ENCODE measurements around the gene ERH. TPM values are rescaled to one million over a fixed set of nuclear protein-coding genes. Genes with fewer than 3 reads are reported as not detected.
"Not testable (repeated sequence)": the region's sequence is repeated elsewhere in the genome, so short reads cannot be mapped to it uniquely, and the experiment has no call there.

ERH gene
- 100 to 1,000 TPM; 215 to 231 TPM for total RNA-seq

DNA sequence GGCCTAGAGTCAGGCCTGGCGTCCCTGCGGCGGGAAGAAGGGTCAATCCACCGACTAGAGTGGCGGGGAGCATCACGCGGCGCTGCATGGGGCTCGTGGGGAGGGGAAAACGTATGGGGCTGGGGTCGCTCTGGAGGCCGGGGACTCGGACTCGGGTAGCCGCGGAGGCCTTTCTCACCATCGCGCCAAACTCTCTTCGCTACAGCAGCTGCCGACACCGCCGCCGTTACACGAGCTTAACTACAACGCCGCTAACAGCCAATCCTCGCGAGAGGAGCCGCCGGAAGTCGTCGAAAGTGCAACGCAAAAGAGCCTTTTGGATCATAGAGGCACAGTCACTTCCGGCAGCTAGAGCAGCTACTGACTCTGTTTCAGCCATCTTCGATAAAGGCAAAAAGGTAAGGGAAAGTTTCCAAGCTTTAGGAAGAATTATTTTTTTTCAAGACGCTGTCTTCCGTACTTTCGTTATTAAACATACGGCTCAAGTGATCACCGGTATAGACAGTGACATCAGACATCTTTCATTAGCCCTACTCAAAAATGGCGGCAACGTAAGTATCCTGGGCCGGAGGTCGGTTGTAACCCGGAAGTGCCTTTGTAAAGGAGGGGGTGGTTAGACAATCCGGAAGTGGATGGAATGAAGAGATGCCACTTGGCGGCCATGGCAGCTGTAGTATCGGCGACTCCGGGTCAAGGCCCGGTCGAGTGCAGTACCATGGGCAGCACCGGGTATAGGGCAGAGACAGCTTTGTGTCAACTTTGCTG is at the start of gene ERH, which contains the start of gene SLC39A9:
Gene ERH, minus strand, starts transcription at position 247 of the 765 bp plus-strand sequence. Its CDS starts 66 bp downstream, at position 181.
Gene SLC39A9, plus strand, starts transcription at position 640 of the 765 bp plus-strand sequence. CDS start 678 bp downstream, outside the sequence.
- no peaks in the 10 kb centered on the region for H3K9me3 Mint-ChIP-seq
- peaks cover 70% of the 10 kb centered on the region for H3K4me1 Mint-ChIP-seq (ENCODE audit: low read depth)
- H3K36me3 Mint-ChIP-seq (ENCODE audit: insufficient read depth in 2 of 2), result peaks cover 14 to 30% of the 10 kb centered on the region in 2 donors
- H3K4me3 Mint-ChIP-seq, result peak within 1 kb of the TSS; percentile 94 to 99
- H3K27ac Mint-ChIP-seq, result peak within 1 kb of the TSS; percentile 100
- peak; percentile 93 to 95 for DNase-seq
- no peaks in the 10 kb centered on the region for H3K27me3 Mint-ChIP-seq (ENCODE audit: low read depth)
- peak; percentile 90 to 92 for ATAC-seq (replicated peaks in 1 of 2)

DNA sequence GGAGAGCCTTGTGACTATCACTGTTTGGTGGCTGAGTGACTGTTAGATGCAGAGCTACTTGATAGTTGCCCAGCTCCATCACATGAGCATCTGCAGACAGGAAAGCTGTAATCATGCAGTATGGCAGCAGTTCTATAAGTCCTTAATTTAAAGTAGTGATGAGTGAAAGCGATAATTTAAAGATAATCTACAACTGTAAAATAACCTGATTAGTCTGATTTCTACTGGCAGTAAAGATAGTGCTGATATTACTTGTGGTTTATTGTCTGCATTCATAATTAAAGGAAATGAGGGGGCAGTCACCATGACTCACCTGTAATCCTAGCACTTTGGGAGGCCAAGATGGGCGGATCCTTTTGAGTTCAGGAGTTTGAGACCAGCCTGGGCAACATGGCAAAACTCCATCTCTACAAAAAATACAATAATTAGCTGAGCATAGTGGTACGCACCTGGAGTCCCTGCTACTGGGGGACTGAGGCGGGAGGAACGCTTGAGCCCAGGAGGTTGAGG is 45.3 kb upstream of the ERH start:
- Mint-ChIP-seq H3K36me3 (ENCODE audit: insufficient read depth in 2 of 2) (peaks cover 2 to 21% of the 10 kb centered on the region in 2 donors), H3K4me3 (peak overlapping the region; percentile 78 to 82), H3K4me1 (ENCODE audit: low read depth) (peaks cover 42% of the 10 kb centered on the region)

DNA sequence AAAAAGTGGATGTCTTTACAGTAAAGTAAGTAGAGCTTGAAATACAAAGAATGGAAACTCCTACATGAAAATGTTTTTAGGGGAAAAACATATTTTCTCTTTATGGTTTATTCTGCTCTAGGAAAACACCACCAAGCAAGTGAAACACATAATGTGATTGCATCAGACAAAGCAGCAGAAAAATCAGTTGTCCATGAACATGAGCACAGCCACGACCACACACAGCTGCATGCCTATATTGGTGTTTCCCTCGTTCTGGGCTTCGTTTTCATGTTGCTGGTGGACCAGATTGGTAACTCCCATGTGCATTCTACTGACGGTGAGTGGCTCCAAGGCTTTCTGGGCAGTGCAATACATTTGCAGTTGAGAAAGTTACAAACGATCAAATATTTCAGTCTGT is 43.8 kb upstream of the ERH start:
- peak overlapping the region; percentile 87 for H3K27ac Mint-ChIP-seq
- ATAC-seq (replicated peaks in 1 of 2), result peak in 1 of 2 donors; percentile 32
- peak overlapping the region; percentile 78 to 82 for H3K4me3 Mint-ChIP-seq
- peaks cover 42% of the 10 kb centered on the region for H3K4me1 Mint-ChIP-seq (ENCODE audit: low read depth)
- peaks cover 2 to 21% of the 10 kb centered on the region in 2 donors for H3K36me3 Mint-ChIP-seq (ENCODE audit: insufficient read depth in 2 of 2)
- no peaks in the 10 kb centered on the region for H3K27me3 Mint-ChIP-seq (ENCODE audit: low read depth)
- no peaks in the 10 kb centered on the region for H3K9me3 Mint-ChIP-seq
- peak in 1 of 2 donors; percentile 2 for DNase-seq

More for the DNA sequence above, 45.3 kb upstream of the ERH start:
- Mint-ChIP-seq H3K27me3 (ENCODE audit: low read depth) (no peaks in the 10 kb centered on the region), H3K9me3 (no peaks in the 10 kb centered on the region), H3K27ac (peak overlapping the region; percentile 87)
- DNase-seq (no peak), ATAC-seq (replicated peaks in 1 of 2) (no peak)

DNA sequence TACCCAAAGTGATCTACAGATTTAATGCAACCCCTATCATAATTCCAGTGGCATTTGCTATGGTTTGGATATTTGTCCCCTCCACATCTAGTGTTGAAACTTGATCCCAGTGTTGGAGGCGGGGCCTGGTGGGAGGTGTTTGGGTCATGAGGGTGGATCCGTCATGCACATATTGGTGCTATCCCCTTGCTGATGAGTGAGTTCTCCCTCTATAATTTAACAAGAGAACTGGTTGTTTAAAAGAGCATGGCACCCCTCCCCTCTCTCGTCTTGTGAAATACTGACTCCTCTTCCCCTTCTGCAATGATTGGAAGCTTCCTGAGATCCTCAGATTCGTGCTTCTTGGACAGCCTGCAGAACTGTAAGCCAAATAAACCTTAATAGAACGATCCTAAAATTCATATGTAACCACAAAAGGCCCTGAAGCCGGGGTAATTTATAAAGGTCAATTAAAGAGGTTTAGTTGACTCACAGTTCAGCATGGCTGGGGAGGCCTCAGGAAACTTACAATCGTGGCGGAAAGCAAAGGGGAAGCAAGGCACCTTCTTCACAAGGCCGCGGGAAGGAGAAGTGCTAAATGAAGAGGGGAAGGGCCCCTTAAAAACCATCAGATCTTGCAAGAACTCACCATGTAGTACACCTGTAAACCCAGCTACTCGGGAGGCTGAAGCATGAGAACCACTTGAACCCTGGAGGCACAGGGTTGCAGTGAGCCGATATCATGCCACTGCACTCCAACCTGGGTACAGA is 41.6 kb upstream of the ERH start:
- no peak for ATAC-seq (replicated peaks in 1 of 2)
- no peak overlapping the region for H3K4me3 Mint-ChIP-seq

DNA sequence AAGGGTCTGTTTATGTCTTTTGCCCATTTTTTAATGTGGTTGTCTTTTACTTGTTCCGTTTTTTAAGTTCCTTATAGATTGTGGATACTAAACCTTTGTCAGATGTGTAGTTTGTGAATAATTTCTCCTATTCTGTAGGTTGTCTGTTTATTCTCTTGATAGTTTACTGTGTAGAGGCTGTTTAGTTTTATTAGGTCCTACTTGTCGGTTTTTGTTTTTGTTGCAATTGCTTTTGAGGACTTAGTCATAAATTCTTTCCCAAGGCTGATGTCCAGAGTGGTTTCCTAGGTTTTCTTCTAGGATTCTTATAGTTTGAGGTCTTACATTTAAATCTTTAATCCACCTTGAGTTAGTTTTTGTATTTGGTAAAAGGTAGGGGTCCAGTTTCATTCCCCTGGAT is 34.3 kb upstream of the ERH start:
- Mint-ChIP-seq H3K4me1 (ENCODE audit: low read depth) (no peaks in the 10 kb centered on the region), H3K27me3 (ENCODE audit: low read depth) (no peaks in the 10 kb centered on the region), H3K4me3 (no peak overlapping the region), H3K9me3 (no peaks in the 10 kb centered on the region), H3K36me3 (ENCODE audit: insufficient read depth in 2 of 2) (peaks cover 3 to 7% of the 10 kb centered on the region in 2 donors), H3K27ac (no peak overlapping the region)
- DNase-seq (no peak), ATAC-seq (replicated peaks in 1 of 2) (no peak)

More for the DNA sequence above, 41.6 kb upstream of the ERH start:
- no peak for DNase-seq
- no peaks in the 10 kb centered on the region for H3K9me3 Mint-ChIP-seq
- H3K36me3 Mint-ChIP-seq (ENCODE audit: insufficient read depth in 2 of 2), result peaks cover 0 to 18% of the 10 kb centered on the region in 2 donors
- H3K4me1 Mint-ChIP-seq (ENCODE audit: low read depth), result peaks cover 34% of the 10 kb centered on the region
- H3K27me3 Mint-ChIP-seq (ENCODE audit: low read depth), result no peaks in the 10 kb centered on the region
- peak overlapping the region; percentile 41 for H3K27ac Mint-ChIP-seq

DNA sequence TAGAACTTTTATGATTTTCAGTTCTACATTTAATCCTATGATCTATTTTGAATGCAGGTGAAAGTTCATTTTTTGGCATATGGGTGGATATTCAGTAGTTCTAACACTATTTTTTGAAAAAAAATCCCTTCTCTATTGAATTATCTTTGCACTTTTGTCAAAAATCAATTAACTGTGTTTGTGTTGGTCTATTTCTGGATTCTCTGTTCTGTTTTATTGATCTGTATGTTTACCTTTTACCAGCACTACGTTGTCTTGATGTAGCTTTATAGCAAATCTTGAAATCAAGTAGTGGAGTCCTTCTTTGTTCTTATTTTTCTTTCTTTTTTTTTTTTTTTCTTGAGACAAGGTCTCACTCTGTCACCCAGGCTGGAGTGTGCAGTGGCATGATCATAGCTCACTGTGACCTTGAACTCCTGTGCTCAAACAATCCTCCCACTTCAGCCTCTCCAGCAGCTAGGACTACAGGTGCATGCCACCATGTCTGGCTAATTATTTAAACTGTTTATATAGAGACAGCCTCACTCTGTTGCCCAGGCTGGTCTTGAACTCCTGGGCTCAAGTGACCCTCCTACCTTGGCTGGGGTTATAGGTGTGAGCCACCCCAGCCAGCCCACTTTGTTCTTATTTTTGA is 32.3 kb upstream of the ERH start:
- Mint-ChIP-seq H3K9me3 (no peaks in the 10 kb centered on the region), H3K4me1 (ENCODE audit: low read depth) (no peaks in the 10 kb centered on the region), H3K27ac (no peak overlapping the region), H3K4me3 (no peak overlapping the region), H3K27me3 (ENCODE audit: low read depth) (no peaks in the 10 kb centered on the region), H3K36me3 (ENCODE audit: insufficient read depth in 2 of 2) (peaks cover 8 to 9% of the 10 kb centered on the region in 2 donors)
- no peak for DNase-seq
- ATAC-seq (replicated peaks in 1 of 2), result no peak

DNA sequence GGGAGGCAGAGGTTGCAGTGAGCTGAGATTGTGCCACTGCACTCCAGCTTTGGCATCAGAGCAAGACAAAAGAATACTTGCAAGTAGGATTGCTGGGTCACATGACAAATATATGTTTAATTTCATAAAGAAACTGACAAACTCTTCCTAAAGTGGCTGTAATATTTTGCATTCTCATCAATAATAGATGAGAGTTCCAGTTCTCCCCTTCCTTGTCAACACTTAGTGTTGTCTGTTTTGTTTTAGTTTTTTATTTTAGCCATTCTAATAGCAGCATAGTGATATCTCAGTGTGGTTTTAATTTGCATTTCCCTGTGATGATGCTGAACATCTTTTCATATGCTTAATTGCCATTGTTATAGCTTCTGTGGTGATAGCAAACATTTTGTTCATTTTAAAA is 31.5 kb upstream of the ERH start:
- Mint-ChIP-seq H3K4me3 (no peak overlapping the region), H3K36me3 (ENCODE audit: insufficient read depth in 2 of 2) (peaks cover 9 to 11% of the 10 kb centered on the region in 2 donors), H3K27ac (peak overlapping the region; percentile 83), H3K27me3 (ENCODE audit: low read depth) (no peaks in the 10 kb centered on the region), H3K4me1 (ENCODE audit: low read depth) (no peaks in the 10 kb centered on the region), H3K9me3 (no peaks in the 10 kb centered on the region)
- DNase-seq (no peak), ATAC-seq (replicated peaks in 1 of 2) (no peak)

DNA sequence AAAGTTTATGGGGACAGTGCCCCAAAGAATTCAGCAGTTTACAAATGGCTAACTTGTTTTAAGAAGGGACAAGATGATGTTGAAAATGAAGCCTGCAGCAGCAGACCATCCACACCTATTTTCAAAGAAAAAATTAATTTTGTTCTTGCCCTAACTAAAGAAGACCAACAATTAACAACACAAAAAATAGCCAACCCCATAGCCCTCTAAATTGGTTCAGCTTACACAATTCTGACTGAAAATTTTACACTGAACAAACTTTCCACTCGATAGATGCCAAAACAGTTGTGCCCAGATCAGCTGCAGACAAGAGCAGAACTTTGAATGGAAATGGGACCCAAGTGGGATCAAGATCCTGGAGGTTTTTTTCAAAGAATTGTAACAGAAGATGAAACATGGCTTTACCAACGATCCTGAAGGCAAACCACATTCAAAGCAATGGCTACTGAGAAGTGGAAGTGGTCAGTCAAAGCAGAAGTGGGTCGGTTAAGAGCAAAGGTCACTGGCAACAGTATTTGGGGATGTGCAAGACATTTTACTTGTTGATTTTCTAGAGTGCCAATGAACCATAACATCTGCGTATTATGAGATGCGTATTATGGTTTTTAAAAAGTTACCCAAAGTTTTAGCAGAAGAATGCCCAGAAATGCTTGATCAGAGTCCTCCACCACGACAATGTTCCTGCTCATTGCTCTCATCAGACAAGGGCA is 30.3 kb upstream of the ERH start:
- H3K27me3 Mint-ChIP-seq (ENCODE audit: low read depth), result no peaks in the 10 kb centered on the region
- ATAC-seq (replicated peaks in 1 of 2) (no peak), DNase-seq (no peak)
- no peaks in the 10 kb centered on the region for H3K4me1 Mint-ChIP-seq (ENCODE audit: low read depth)
- no peaks in the 10 kb centered on the region for H3K9me3 Mint-ChIP-seq
- no peak overlapping the region for H3K4me3 Mint-ChIP-seq
- no peak overlapping the region for H3K27ac Mint-ChIP-seq
- H3K36me3 Mint-ChIP-seq (ENCODE audit: insufficient read depth in 2 of 2), result peaks cover 9 to 11% of the 10 kb centered on the region in 2 donors

DNA sequence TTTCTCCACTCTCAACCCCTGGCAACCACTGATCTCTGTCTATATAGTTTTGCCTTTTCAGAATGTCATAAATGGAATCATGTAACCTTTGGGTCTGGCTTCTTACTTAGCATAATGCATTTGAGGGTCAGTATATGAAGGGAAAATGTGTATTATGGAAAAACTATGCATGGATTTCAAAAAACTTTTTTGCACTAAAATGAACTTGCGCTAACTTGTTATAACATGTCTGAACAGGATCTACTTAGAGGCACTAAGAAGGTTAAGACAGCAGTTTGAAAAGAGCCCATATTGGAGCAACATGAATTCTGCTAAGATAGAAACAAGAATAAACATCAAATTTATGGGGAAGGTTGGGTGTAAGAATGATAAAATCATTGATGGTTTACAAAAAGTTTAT is 29.5 kb upstream of the ERH start:
- no peak overlapping the region for H3K27ac Mint-ChIP-seq
- ATAC-seq (replicated peaks in 1 of 2), result no peak

DNA sequence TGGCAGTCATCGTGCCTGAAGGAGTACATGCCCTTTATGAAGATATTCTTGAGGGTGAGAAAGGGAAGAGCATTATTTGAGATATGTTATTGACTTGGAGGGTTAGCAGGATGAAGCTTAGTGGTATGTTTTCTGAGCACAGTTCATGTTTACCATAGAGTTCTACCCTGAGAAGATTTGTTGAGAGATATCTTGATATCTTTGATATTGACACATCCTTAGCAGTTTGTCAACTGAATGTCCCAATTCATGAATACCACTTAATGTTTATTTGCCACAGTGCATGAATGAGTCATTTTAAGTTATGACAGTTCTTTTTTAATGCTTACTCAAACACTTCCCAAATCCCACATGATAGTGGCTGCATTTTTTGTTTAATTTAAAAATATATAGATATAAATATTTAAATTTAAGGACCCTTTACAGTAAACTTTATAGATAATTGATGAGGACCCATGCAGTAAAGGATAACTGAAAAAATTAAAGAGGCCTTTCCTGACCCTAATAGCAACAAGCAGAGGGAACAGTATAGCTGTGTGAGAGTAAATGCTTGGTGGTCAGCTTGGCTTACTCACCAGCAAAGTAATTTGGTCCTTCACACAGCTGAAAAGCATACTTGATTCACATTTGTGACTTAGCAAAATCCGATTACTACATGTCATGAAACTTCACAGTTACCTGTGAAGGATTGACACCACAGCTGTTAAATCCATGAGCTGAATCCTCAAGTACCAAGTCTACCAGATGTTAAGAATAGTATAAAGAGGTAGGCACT is 26.2 kb upstream of the ERH start:
- peaks cover 13% of the 10 kb centered on the region for H3K4me1 Mint-ChIP-seq (ENCODE audit: low read depth)
- H3K27me3 Mint-ChIP-seq (ENCODE audit: low read depth), result no peaks in the 10 kb centered on the region
- ATAC-seq (replicated peaks in 1 of 2) (no peak), DNase-seq (no peak)
- H3K36me3 Mint-ChIP-seq (ENCODE audit: insufficient read depth in 2 of 2), result peaks cover 6 to 11% of the 10 kb centered on the region in 2 donors
- no peaks in the 10 kb centered on the region for H3K9me3 Mint-ChIP-seq
- no peak overlapping the region for H3K27ac Mint-ChIP-seq
- H3K4me3 Mint-ChIP-seq, result no peak overlapping the region

More for the DNA sequence above, 29.5 kb upstream of the ERH start:
- H3K27me3 Mint-ChIP-seq (ENCODE audit: low read depth), result no peaks in the 10 kb centered on the region
- no peaks in the 10 kb centered on the region for H3K9me3 Mint-ChIP-seq
- H3K4me3 Mint-ChIP-seq, result no peak overlapping the region
- H3K36me3 Mint-ChIP-seq (ENCODE audit: insufficient read depth in 2 of 2), result peaks cover 9 to 11% of the 10 kb centered on the region in 2 donors
- no peaks in the 10 kb centered on the region for H3K4me1 Mint-ChIP-seq (ENCODE audit: low read depth)
- DNase-seq, result no peak

DNA sequence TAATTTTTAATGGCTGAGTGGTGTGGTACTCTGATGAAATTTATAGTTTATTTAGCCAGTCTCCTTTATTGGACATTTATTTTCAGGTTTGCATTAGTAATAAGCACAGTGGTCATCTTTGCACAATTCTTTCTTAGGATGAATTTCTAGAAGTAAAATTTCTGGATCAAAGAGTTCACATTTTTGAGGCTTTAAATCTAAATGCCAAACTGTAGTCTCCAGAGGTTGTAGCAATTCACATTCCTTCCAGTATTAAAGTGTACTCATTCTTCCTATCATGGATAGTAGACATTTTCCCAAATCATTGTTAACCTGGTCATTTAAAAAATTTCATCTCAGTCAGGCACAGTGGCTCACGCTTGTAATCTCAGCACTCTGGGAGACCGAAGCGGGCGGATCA is 25.2 kb upstream of the ERH start:
- Mint-ChIP-seq H3K4me1 (ENCODE audit: low read depth) (peaks cover 19% of the 10 kb centered on the region), H3K9me3 (no peaks in the 10 kb centered on the region), H3K27me3 (ENCODE audit: low read depth) (no peaks in the 10 kb centered on the region), H3K4me3 (no peak overlapping the region), H3K27ac (no peak overlapping the region), H3K36me3 (ENCODE audit: insufficient read depth in 2 of 2) (peaks cover 6 to 11% of the 10 kb centered on the region in 2 donors)
- ATAC-seq (replicated peaks in 1 of 2) (no peak), DNase-seq (no peak)

DNA sequence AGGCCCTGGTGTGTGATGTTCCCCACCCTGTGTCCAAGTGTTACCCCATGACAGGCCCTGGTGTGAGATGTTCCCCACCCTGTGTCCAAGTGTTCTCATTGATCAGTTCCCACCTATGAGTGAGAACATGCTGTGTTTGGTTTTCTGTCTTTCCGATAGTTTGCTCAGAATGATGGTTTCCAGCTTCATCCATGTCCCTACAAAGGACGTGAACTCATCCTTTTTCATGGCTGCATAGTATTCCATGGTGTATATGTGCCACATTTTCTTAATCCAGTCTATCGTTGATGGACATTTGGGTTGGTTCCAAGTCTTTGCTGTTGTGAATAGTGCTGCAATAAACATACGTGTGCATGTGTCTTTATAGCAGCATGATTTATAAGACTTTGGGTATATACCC is 18.0 kb upstream of the ERH start:
- not testable (repeated sequence) for H3K4me3 Mint-ChIP-seq; DNase-seq; H3K9me3 Mint-ChIP-seq; H3K36me3 Mint-ChIP-seq (ENCODE audit: insufficient read depth in 2 of 2); H3K27me3 Mint-ChIP-seq (ENCODE audit: low read depth); ATAC-seq (replicated peaks in 1 of 2); H3K27ac Mint-ChIP-seq
- H3K4me1 Mint-ChIP-seq (ENCODE audit: low read depth), result peaks cover 19% of the 10 kb centered on the region
